H1 (cell line): ENCODE measurements around the gene IL17RD. TPM values are rescaled to one million over a fixed set of nuclear protein-coding genes. Genes with fewer than 3 reads are reported as not detected.
A peak's percentile ranks its signal among the peaks of the same experiment; 100 is the strongest.

Experiments used
- CTCF ChIA-PET: fragments of 300-600 bp; sonication (Branson Sonifier 250); formaldehyde crosslinking; loops from one replicate; lab custom pipeline; 2021; ENCODE audit not compliant: partially characterized antibody; lab: Charles Lee
- POLR2A ChIA-PET: fragments of 300-600 bp; sonication (Branson Sonifier 250); formaldehyde crosslinking; loops from one replicate; lab custom pipeline; 2021; ENCODE audit warnings: inconsistent platforms; ENCODE audit not compliant: partially characterized antibody; lab: Charles Lee
- DNase-seq, 2 experiments: peaks; one replicate each; pipeline versions ENCODE4 v3.0.0 to v3.0.0-alpha.2; 2010 to 2022; ENCODE audit warnings: low spot score in 2 of 2, low read depth in 1 of 2, mixed read lengths in 1 of 2
- FAIRE-seq: peaks from 2 replicates; lab custom pipeline; 2011; peaks lifted over from hg19 to GRCh38; lab: Jason Lieb, UNC
- H2AFZ ChIP-seq: 2 replicates; pipeline ENCODE4 v1.8.1; 2012; ENCODE audit warnings: low read length, inconsistent platforms
- H2AK5ac ChIP-seq: 2 replicates; pipeline ENCODE4 v1.6.1; 2013; ENCODE audit warnings: low read depth, low read length
- H2BK120ac ChIP-seq: replicated peaks from 2 replicates; pipeline ENCODE3; 2013; ENCODE audit warnings: low read depth, low read length, inconsistent platforms
- H2BK12ac ChIP-seq: 2 replicates; pipeline ENCODE4 v1.6.1; 2013; ENCODE audit warnings: low read depth, low read length
- H2BK15ac ChIP-seq: 2 replicates; pipeline ENCODE4 v1.6.1; 2013; ENCODE audit warnings: low read length
- H2BK20ac ChIP-seq: 2 replicates; pipeline ENCODE4 v1.6.1; 2013; ENCODE audit warnings: low read length
- H2BK5ac ChIP-seq: 2 replicates; pipeline ENCODE4 v1.6.1; 2013; ENCODE audit warnings: low read depth, low read length
- H3K14ac ChIP-seq: 2 replicates; pipeline ENCODE4 v1.6.1; 2013; ENCODE audit warnings: inconsistent platforms; ENCODE audit not compliant: insufficient read length
- H3K18ac ChIP-seq: 2 replicates; pipeline ENCODE4 v1.6.1; 2013; ENCODE audit warnings: low read length; ENCODE audit errors: extremely low read depth
- H3K23ac ChIP-seq: 2 replicates; pipeline ENCODE4 v1.6.1; 2013; ENCODE audit warnings: inconsistent platforms; ENCODE audit not compliant: insufficient read length
- H3K23me2 ChIP-seq: 2 replicates; pipeline ENCODE4 v1.6.1; 2013; ENCODE audit warnings: low read depth, low read length
- H3K27ac ChIP-seq: 2 replicates; pipeline ENCODE4 v1.6.1; 2011; ENCODE audit warnings: low read depth, low read length, inconsistent platforms
- H3K27me3 ChIP-seq, 4 experiments: replicated peaks in 1 of 4; 1 replicate in 1 of 4; 2 replicates in 3 of 4; pipeline versions ENCODE4 v1.6.1 to v1.8.1; 2011 to 2013; ENCODE audit warnings: low read length in 3 of 4, mild to moderate bottlenecking in 3 of 4, inconsistent platforms in 2 of 4, mixed read lengths in 2 of 4, moderate library complexity in 1 of 4; ENCODE audit not compliant: control insufficient read depth in 3 of 4, insufficient read depth in 3 of 4; ENCODE audit errors: extremely low read depth in 1 of 4
- H3K36me3 ChIP-seq, 4 experiments: 2 replicates each; pipeline versions ENCODE4 v1.6.1 to v1.8.1; 2011 to 2013; ENCODE audit warnings: mild to moderate bottlenecking in 4 of 4, low read length in 3 of 4, moderate library complexity in 2 of 4, control low read depth in 1 of 4, inconsistent platforms in 1 of 4; ENCODE audit not compliant: insufficient read depth in 4 of 4, control insufficient read depth in 2 of 4
- H3K4ac ChIP-seq: replicated peaks from 2 replicates; pipeline ENCODE3; 2013; ENCODE audit warnings: low read length, low read depth, mixed read lengths, inconsistent platforms; ENCODE audit not compliant: insufficient read length
- H3K4me1 ChIP-seq, 4 experiments: replicated peaks in 1 of 4; 1 replicate in 1 of 4; 2 replicates in 3 of 4; pipeline versions ENCODE4 v1.6.1 to v1.8.1; 2011 to 2013; ENCODE audit warnings: low read length in 3 of 4, inconsistent platforms in 2 of 4, mixed read lengths in 1 of 4; ENCODE audit not compliant: insufficient read depth in 4 of 4, control insufficient read depth in 3 of 4
- H3K4me2 ChIP-seq, 2 experiments: 2 replicates each; pipeline versions ENCODE4 v1.6.1 to v1.8.1; 2011 to 2013; ENCODE audit warnings: low read depth in 2 of 2, low read length in 2 of 2, control low read depth in 1 of 2, inconsistent platforms in 1 of 2, mild to moderate bottlenecking in 1 of 2; ENCODE audit not compliant: insufficient read depth in 1 of 2
- H3K4me3 ChIP-seq, 4 experiments: fragments of 200-600, 300-600 bp in 1 of 4; sonication (generic), shearing (Covaris generic), sonication (Bioruptor Twin) in 1 of 4; 2 replicates each; pipeline versions ENCODE4 v1.5.1 to v1.8.1; 2011 to 2016; ENCODE audit warnings: low read length in 4 of 4, low read depth in 3 of 4, control low read depth in 2 of 4, inconsistent platforms in 2 of 4, mild to moderate bottlenecking in 2 of 4, mixed read lengths in 1 of 4, moderate library complexity in 1 of 4; ENCODE audit not compliant: insufficient read depth in 2 of 4; ENCODE audit errors: extremely low read depth in 1 of 4
- H3K56ac ChIP-seq: replicated peaks from 2 replicates; pipeline ENCODE3; 2013; ENCODE audit warnings: low read depth, mild to moderate bottlenecking, mixed read lengths, low read length, inconsistent platforms; ENCODE audit not compliant: insufficient read length
- H3K79me1 ChIP-seq: 2 replicates; pipeline ENCODE4 v1.6.1; 2013; ENCODE audit warnings: low read depth, low read length, control low read depth
- H3K79me2 ChIP-seq, 2 experiments: 2 replicates each; pipeline versions ENCODE4 v1.6.1 to v1.8.1; 2012 to 2013; ENCODE audit warnings: low read length in 2 of 2, mild to moderate bottlenecking in 2 of 2, inconsistent platforms in 1 of 2; ENCODE audit not compliant: insufficient read depth in 2 of 2, control insufficient read depth in 1 of 2
- H3K9ac ChIP-seq, 4 experiments: replicated peaks in 1 of 4; 1 replicate in 1 of 4; 2 replicates in 3 of 4; pipeline versions ENCODE4 v1.6.1 to v1.8.1; 2011 to 2013; ENCODE audit warnings: low read depth in 3 of 4, low read length in 3 of 4, control low read depth in 2 of 4, mild to moderate bottlenecking in 2 of 4, moderate library complexity in 2 of 4, inconsistent platforms in 1 of 4; ENCODE audit errors: extremely low read depth in 1 of 4
- H3K9me3 ChIP-seq, 2 experiments: 2 replicates each; pipeline versions ENCODE4 v1.6.1 to v1.8.1; 2012 to 2013; ENCODE audit warnings: mild to moderate bottlenecking in 2 of 2, moderate library complexity in 2 of 2, control low read depth in 1 of 2, inconsistent platforms in 1 of 2, low read depth in 1 of 2, low read length in 1 of 2, mixed read lengths in 1 of 2; ENCODE audit not compliant: insufficient read depth in 2 of 2
- H4K20me1 ChIP-seq, 2 experiments: replicated peaks in 1 of 2; 2 replicates each; pipeline versions ENCODE3 to v1.8.1; 2011 to 2013; ENCODE audit warnings: inconsistent platforms in 2 of 2, low read length in 2 of 2, mild to moderate bottlenecking in 1 of 2; ENCODE audit not compliant: insufficient read depth in 2 of 2, control insufficient read depth in 1 of 2
- H4K5ac ChIP-seq: 2 replicates; pipeline ENCODE4 v1.6.1; 2013; ENCODE audit warnings: low read length, low read depth, mixed read lengths, inconsistent platforms; ENCODE audit not compliant: insufficient read length
- H4K8ac ChIP-seq: 2 replicates; pipeline ENCODE4 v1.8.0; 2013; ENCODE audit warnings: mild to moderate bottlenecking, moderate library complexity, low read length, inconsistent platforms; ENCODE audit not compliant: insufficient read depth; ENCODE audit errors: extremely low read depth
- H4K91ac ChIP-seq: replicated peaks from 2 replicates; pipeline ENCODE3; 2013; ENCODE audit warnings: low read length, mixed read lengths, inconsistent platforms; ENCODE audit not compliant: insufficient read length
- ASH2L ChIP-seq: fragments of 200-600, 300-600 bp; sonication (generic); IDR thresholded peaks from one replicate; pipeline ENCODE4 v1.7.1; 2017; ENCODE audit warnings: low read length
- CEBPB ChIP-seq: IDR thresholded peaks from 2 replicates; pipeline ENCODE4 v1.6.1; 2012; ENCODE audit warnings: low read depth, low read length
- CHD2 ChIP-seq: IDR thresholded peaks from 2 replicates; pipeline ENCODE4 v1.6.1; 2012; ENCODE audit warnings: low read length, improper control_type of control experiment
- CTBP2 ChIP-seq: IDR thresholded peaks from 2 replicates; pipeline ENCODE4 v1.7.0; 2011; ENCODE audit warnings: borderline replicate concordance, mild to moderate bottlenecking, moderate library complexity, mixed read lengths, low read length; ENCODE audit not compliant: insufficient read depth, insufficient read length
- KDM1A ChIP-seq: fragments of 200-600, 300-600 bp; sonication (generic); IDR thresholded peaks from 2 replicates; pipeline ENCODE4 v1.7.1; 2016; ENCODE audit warnings: mild to moderate bottlenecking, low read length, borderline replicate concordance
- POLR2A ChIP-seq, 2 experiments: IDR thresholded peaks; 1 replicate in 1 of 2; 2 replicates in 1 of 2; pipeline ENCODE4 v1.6.1; 2011; ENCODE audit warnings: low read depth in 2 of 2, low read length in 2 of 2, mild to moderate bottlenecking in 2 of 2; ENCODE audit errors: control extremely low read depth in 1 of 2
- POU5F1 ChIP-seq: IDR thresholded peaks from 2 replicates; pipeline ENCODE4 v1.6.1; 2011; ENCODE audit warnings: low read depth, mild to moderate bottlenecking, low read length, moderate library complexity
- SAP30 ChIP-seq: fragments of 300-600 bp; sonication (generic); IDR thresholded peaks from 2 replicates; pipeline ENCODE4 v1.7.1; 2012; ENCODE audit warnings: low read length, moderate library complexity, mild to moderate bottlenecking, inconsistent platforms; ENCODE audit not compliant: insufficient read depth, insufficient replicate concordance
- SP1 ChIP-seq: IDR thresholded peaks from 2 replicates; pipeline ENCODE4 v1.6.1; 2011; ENCODE audit warnings: low read depth, low read length
- SP4 ChIP-seq: IDR thresholded peaks from 2 replicates; pipeline ENCODE4 v1.6.1; 2012; ENCODE audit warnings: low read length, inconsistent platforms
- TAF1 ChIP-seq: IDR thresholded peaks from 2 replicates; pipeline ENCODE4 v1.6.1; 2011; ENCODE audit warnings: mild to moderate bottlenecking, low read depth, low read length
- TAF7 ChIP-seq: optimal IDR thresholded peaks from 2 replicates; pipeline ENCODE3; 2011; ENCODE audit warnings: low read depth, mild to moderate bottlenecking, inconsistent platforms, low read length, moderate library complexity, borderline replicate concordance
- TCF12 ChIP-seq: IDR thresholded peaks from 2 replicates; pipeline ENCODE4 v1.6.1; 2011; ENCODE audit warnings: low read depth, mild to moderate bottlenecking, low read length
- USF2 ChIP-seq: IDR thresholded peaks from 2 replicates; pipeline ENCODE4 v1.6.1; 2011; ENCODE audit warnings: low read length, improper control_type of control experiment
- WGBS, 2 experiments: shearing (Covaris generic) in 1 of 2; methylation state at CpG; one replicate each; pipeline versions ENCODE4 v1.1.6 to v1.1.7; 2013 to 2015; ENCODE audit warnings: low lambda C conversion rate in 2 of 2, mixed read lengths in 2 of 2, inconsistent platforms in 1 of 2, low coverage in 1 of 2, missing lambda C conversion rate in 1 of 2; ENCODE audit not compliant: insufficient replicate concordance in 2 of 2, insufficient coverage in 1 of 2, insufficient read length in 1 of 2; ENCODE audit errors: extremely low coverage in 1 of 2, missing lambda C conversion rate in 1 of 2; 5-methylcytosine and 5-hydroxymethylcytosine counted together
- polyA plus RNA-seq, 7 experiments: library from polyadenylated mRNA; depleted of rRNA in 3 of 7; stranded (reverse) in 5 of 7; unstranded in 2 of 7; fragments of >200 nt in 5 of 7; fragments of 200-250 nt in 2 of 7; gene quantifications; 1 replicate in 5 of 7; 2 replicates in 1 of 7; 4 replicates in 1 of 7; pipeline versions ENCODE4 v1.2.1 to v1.2.3, GENCODE V29; 2011 to 2013; ENCODE audit warnings: missing spikeins in 2 of 7, mixed read lengths in 2 of 7
- total RNA-seq: library from RNA; stranded (reverse); fragmentation: NEBNext Ultra II Directional; extraction: Animal tissue kit (Norgen Biotek cat#: 25700); gene quantifications from 2 replicates; pipeline ENCODE4 v1.2.1, GENCODE V29; 2021

Gene IL17RD
- total and polyA plus RNA-seq, 2 of the 8 experiments (the other 6 are each of a cell fraction or from before 2014, with no cell fraction given) = 10.9 to 48.9 TPM

GRCh38 chr3:57155310-57155643 lies 9.9 kb downstream of the IL17RD start:
- H3K4ac ChIP-seq = no peak overlapping the region
- DNase-seq = no peak
- H3K36me3 ChIP-seq = no peaks in the 10 kb centered on the region
- no peak overlapping the region for H2AFZ ChIP-seq
- H3K27me3 ChIP-seq = peaks cover 0 to 24% (median 6%) of the 10 kb centered on the region in 4 experiments; a peak in 4 of 7 replicates
- no peak overlapping the region for H2BK20ac ChIP-seq
- H2AK5ac ChIP-seq = no peak overlapping the region
- H3K14ac ChIP-seq = no peak overlapping the region
- H3K79me2 ChIP-seq = peaks cover 3 to 41% of the 10 kb centered on the region in 2 experiments; a peak in 3 of 4 replicates
- H3K23me2 ChIP-seq = no peaks in the 10 kb centered on the region; the same call in 1 of the 2 replicates
- 0 out of 2 replicates have a peak, but pooled peaks cover 2% of the 10 kb centered on the region for H3K79me1 ChIP-seq
- H3K56ac ChIP-seq = no peak overlapping the region
- no peak overlapping the region for H2BK15ac ChIP-seq
- H4K20me1 ChIP-seq = peaks cover 6 to 25% of the 10 kb centered on the region in 2 experiments
- H3K9ac ChIP-seq = no peak overlapping the region
- ChIA-PET POLR2A (interaction anchor here (1.7 to 3.6 kb wide), 2 partner anchors 11 to 24 kb away, joined by 5 to 20 read pairs; no protein-coding TSS in a partner anchor), CTCF (interaction anchor here (0.7 to 2.2 kb wide), 4 partner anchors 15 to 55 kb away, joined by 4 to 7 read pairs (median 5); partner anchors contain the start of gene HESX1)
- H3K9me3 ChIP-seq = no peaks in the 10 kb centered on the region
- no peak for FAIRE-seq
- H3K4me3 ChIP-seq = no peak overlapping the region
- peak overlapping the region; percentile 20; the same call in 1 of the 2 replicates for H3K18ac ChIP-seq
- 87% methylated on average over 3 of the region's 3 CpGs; no CpG with 5 or more reads in 1 of the 2 experiments for WGBS, 2 experiments
- no peak overlapping the region for H2BK5ac ChIP-seq
- no peak overlapping the region; the same call in 1 of the 2 replicates for H4K8ac ChIP-seq
- H2BK12ac ChIP-seq = no peak overlapping the region
- no peak overlapping the region for H3K4me2 ChIP-seq
- peaks cover 8 to 28% (median 15%) of the 10 kb centered on the region in 4 experiments for H3K4me1 ChIP-seq
- no peak overlapping the region for H2BK120ac ChIP-seq
- H4K91ac ChIP-seq = no peak overlapping the region
- no peak overlapping the region for H3K27ac ChIP-seq
- no peak overlapping the region for H3K23ac ChIP-seq
- no peak overlapping the region for H4K5ac ChIP-seq
- TF ChIP-seq SP1 = no peak
- TF ChIP-seq SP4 = no peak
- TF ChIP-seq TCF12 = no peak
- no peak for TF ChIP-seq POLR2A (IDR thresholded peaks at IDR 0.05; ENCODE audit: control extremely low read depth in 1 of 2, low read depth in 2 of 2, low read length in 2 of 2)
- no peak for TF ChIP-seq CHD2
- TF ChIP-seq CTBP2 = no peak
- TF ChIP-seq KDM1A = no peak
- TF ChIP-seq ASH2L = no peak
- no peak for TF ChIP-seq TAF1
- TF ChIP-seq USF2 = no peak
- TF ChIP-seq TAF7 = no peak
- TF ChIP-seq POU5F1 = no peak
- TF ChIP-seq SAP30 = no peak
- no peak for TF ChIP-seq CEBPB
